CD4-positive, CD25-positive, alpha-beta regulatory T cell (primary cell): ENCODE results near the gene TOLLIP. TPM values are rescaled to one million over a fixed set of nuclear protein-coding genes. Genes with fewer than 3 reads are reported as not detected.

Experiments used
- ATAC-seq, 2 donors: fragments of 150-1000 bp; cut with Tn5 transposase; one replicate each; pipeline ENCODE4 v1.10.0; 2021; ENCODE audit warnings: low read depth in 2 of 2, moderate number of reproducible peaks in 2 of 2, moderate library complexity in 1 of 2
- DNase-seq, 3 donors: peaks; one replicate each; pipeline versions ENCODE4 v3.0.0 to v3.0.0-alpha.2; 2012 to 2022; ENCODE audit warnings: mixed read lengths in 1 of 3
- H3K27ac ChIP-seq: one replicate; pipeline ENCODE4 v1.7.0; 2013; ENCODE audit warnings: mild to moderate bottlenecking, low read length; ENCODE audit not compliant: insufficient read depth, poor library complexity, severe bottlenecking
- H3K27me3 ChIP-seq: one replicate; pipeline ENCODE4 v1.7.0; 2013; ENCODE audit warnings: low read length; ENCODE audit not compliant: control insufficient read depth, insufficient read depth
- H3K36me3 ChIP-seq: one replicate; pipeline ENCODE4 v1.7.0; 2013; ENCODE audit warnings: mild to moderate bottlenecking, low read length, moderate library complexity; ENCODE audit not compliant: control insufficient read depth, insufficient read depth
- H3K4me1 ChIP-seq: 2 replicates; pipeline ENCODE4 v1.7.0; 2013; ENCODE audit warnings: mild to moderate bottlenecking, low read length; ENCODE audit not compliant: insufficient read depth, control insufficient read depth, poor library complexity, severe bottlenecking
- H3K4me3 ChIP-seq: one replicate; pipeline ENCODE4 v1.7.0; 2013; ENCODE audit warnings: low read depth, mild to moderate bottlenecking, low read length, moderate library complexity
- H3K9me3 ChIP-seq, 2 experiments: 1 replicate in 1 of 2; 2 replicates in 1 of 2; pipeline ENCODE4 v1.7.0; 2013; ENCODE audit warnings: low read length in 2 of 2, mild to moderate bottlenecking in 1 of 2, moderate library complexity in 1 of 2; ENCODE audit not compliant: control insufficient read depth in 2 of 2
- H3K27ac Mint-ChIP-seq, 3 donors: one replicate each; pipeline ENCODE4 v1.8.0; 2020 to 2022; ENCODE audit warnings: mild to moderate bottlenecking in 3 of 3, mixed read lengths in 3 of 3, moderate library complexity in 2 of 3
- H3K27me3 Mint-ChIP-seq: one replicate; pipeline ENCODE4 v1.8.0; 2022; ENCODE audit warnings: mild to moderate bottlenecking, mixed read lengths
- H3K36me3 Mint-ChIP-seq: one replicate; pipeline ENCODE4 v1.8.0; 2020; ENCODE audit warnings: mixed read lengths
- H3K4me1 Mint-ChIP-seq, 4 donors: one replicate each; pipeline ENCODE4 v1.8.0; 2020 to 2022; ENCODE audit warnings: mixed read lengths in 4 of 4, mild to moderate bottlenecking in 1 of 4
- H3K4me3 Mint-ChIP-seq, 4 donors: one replicate each; pipeline ENCODE4 v1.8.0; 2020 to 2022; ENCODE audit warnings: mild to moderate bottlenecking in 4 of 4, mixed read lengths in 4 of 4, moderate library complexity in 3 of 4
- H3K9me3 Mint-ChIP-seq, 7 donors: one replicate each; pipeline ENCODE4 v1.8.0; 2020 to 2022; ENCODE audit warnings: mixed read lengths in 7 of 7, mild to moderate bottlenecking in 3 of 7, moderate library complexity in 2 of 7
- polyA plus RNA-seq, 4 donors: library from polyadenylated mRNA; unstranded; fragments of 300-500 nt; fragmentation: Illumina TruSeq; gene quantifications; one replicate each; pipeline ENCODE4 v1.2.3, GENCODE V29; 2021
- total RNA-seq: library from RNA; stranded (reverse); gene quantifications from one replicate; pipeline ENCODE4 v1.2.3, GENCODE V29; 2022

Gene TOLLIP
- total and polyA plus RNA-seq, 5 donors from 2014 or later = 25.3 to 60.0 (median 30.8) TPM

DNA sequence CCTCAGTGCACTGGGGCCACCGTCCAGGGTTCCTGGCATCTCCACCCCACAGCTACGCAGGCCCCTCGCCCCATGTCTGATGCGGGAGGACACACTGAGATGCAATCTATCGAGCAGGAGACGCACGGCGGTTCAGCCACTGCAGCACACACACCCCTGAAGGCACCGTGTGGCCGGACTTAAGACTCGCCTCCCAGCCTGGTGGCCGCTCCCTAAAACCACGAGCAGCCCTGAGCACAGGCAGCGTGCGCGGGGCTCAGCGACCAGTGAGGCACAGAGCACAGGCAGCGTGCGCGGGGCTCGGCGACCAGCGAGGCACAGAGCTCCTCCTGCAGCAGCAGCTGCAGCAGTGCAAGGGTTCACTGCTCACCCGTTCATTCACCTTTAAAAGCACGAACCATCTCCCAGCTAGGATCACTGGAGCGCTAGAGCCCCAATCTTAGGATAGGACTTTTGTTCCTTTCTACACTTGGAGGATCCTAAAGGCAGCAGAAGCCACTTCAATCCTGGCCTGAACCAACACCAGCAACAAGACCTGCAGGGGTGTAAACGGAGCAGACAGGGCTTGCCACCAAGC lies 31.4 kb downstream of the TOLLIP start:
- Mint-ChIP-seq H3K9me3 (no peaks in the 10 kb centered on the region), H3K36me3 (peaks cover 16% of the 10 kb centered on the region), H3K27me3 (no peaks in the 10 kb centered on the region), H3K27ac (no peak overlapping the region), H3K4me1 (peaks cover 0 to 3% (median 0%) of the 10 kb centered on the region in 4 donors), H3K4me3 (no peak overlapping the region)
- DNase-seq (no peak), ATAC-seq (no peak)
- Histone ChIP-seq H3K27me3 (no peaks in the 10 kb centered on the region), H3K36me3 (peaks cover 30% of the 10 kb centered on the region), H3K4me3 (no peak overlapping the region), H3K4me1 (no peaks in the 10 kb centered on the region), H3K9me3 (no peaks in the 10 kb centered on the region), H3K27ac (no peak overlapping the region)

DNA sequence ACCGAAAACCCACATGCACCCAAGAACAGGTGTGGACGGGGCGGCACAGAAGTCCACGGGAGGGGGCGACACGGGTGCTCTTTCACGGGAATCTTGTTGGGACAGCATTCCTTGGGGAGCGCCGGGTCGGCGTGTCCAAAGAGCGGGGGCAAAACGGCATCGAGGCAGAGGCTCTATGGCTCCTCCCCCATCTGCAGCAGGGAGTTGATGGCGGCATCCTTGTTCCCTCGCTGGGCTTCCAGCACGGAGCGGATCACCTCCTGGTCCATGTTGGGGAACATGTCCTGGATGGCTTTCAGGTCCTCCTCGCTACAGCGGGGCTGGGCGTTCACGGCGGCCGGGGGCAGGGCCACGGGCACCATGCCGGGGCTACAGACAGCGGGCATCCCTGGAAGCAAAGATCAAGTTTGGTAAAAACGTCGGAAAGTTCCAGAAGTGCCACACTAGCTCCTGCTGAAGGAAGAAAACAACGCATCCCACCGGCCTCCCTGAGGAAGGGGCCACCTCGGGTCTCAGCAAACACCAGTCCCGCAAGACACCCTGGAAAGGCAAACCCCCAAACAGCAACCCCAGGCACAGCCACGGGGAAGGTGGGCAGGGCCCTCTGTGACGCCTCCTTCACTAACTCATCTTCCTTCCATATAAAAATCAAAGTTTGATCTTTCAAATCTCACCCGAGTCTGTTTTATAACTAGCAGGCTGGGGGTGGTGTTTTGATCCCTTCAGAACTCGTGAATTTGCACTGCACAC lies 32.4 kb downstream of the TOLLIP start:
- DNase-seq = no peak
- H3K9me3 ChIP-seq = no peaks in the 10 kb centered on the region
- Mint-ChIP-seq H3K4me3 (no peak overlapping the region), H3K9me3 (no peaks in the 10 kb centered on the region), H3K4me1 (peaks cover 0 to 3% (median 0%) of the 10 kb centered on the region in 4 donors), H3K36me3 (peaks cover 16% of the 10 kb centered on the region), H3K27ac (peak overlapping the region in 1 of 3 donors; percentile 29), H3K27me3 (no peaks in the 10 kb centered on the region)
- no peaks in the 10 kb centered on the region for H3K4me1 ChIP-seq
- peaks cover 28% of the 10 kb centered on the region for H3K36me3 ChIP-seq
- ATAC-seq = no peak
- H3K27ac ChIP-seq = no peak overlapping the region
- no peaks in the 10 kb centered on the region for H3K27me3 ChIP-seq
- no peak overlapping the region for H3K4me3 ChIP-seq

DNA sequence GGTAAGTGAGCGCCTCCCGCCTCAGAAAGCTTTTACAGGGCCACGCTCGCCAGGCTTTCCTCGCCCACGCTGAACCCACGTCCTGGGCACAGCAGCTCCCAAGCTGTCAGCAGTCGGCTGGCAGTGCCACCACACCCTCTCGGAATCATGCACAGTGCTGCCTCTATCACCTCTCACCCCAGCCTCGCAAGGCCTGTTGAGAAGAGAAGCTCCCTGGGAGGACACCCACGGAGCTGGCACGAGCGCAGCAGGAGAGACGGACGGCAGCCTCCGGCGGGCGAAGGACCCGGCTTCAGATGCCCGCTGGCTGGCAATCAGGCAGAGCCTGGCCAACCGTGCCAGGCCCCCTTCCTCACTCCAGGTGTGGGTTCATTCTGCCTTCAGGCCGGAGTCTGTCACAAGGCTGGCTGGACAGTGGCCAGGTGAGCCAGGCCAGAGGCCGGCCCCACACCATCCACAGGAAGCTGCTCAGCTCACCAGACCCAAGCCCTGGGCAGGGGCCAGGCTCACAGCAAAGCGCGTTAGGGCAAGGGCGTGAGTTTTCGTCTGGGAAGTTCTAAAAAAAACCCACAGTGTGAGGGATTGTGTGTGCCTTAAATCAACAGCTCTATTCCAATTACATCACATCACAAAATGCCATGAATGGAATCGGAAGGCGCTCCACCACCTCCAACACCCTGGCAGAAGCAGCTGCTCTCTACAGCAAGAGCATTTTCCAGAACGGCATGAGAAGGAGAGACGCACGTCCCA lies 33.2 kb downstream of the TOLLIP start:
- Histone ChIP-seq H3K36me3 (peaks cover 21% of the 10 kb centered on the region), H3K4me1 (no peaks in the 10 kb centered on the region), H3K4me3 (no peak overlapping the region), H3K27me3 (no peaks in the 10 kb centered on the region), H3K27ac (no peak overlapping the region), H3K9me3 (no peaks in the 10 kb centered on the region)
- Mint-ChIP-seq H3K27me3 (no peaks in the 10 kb centered on the region), H3K27ac (peak overlapping the region in 1 of 3 donors; percentile 43), H3K9me3 (no peaks in the 10 kb centered on the region), H3K36me3 (peaks cover 16% of the 10 kb centered on the region), H3K4me1 (peaks cover 0 to 3% (median 0%) of the 10 kb centered on the region in 4 donors), H3K4me3 (no peak overlapping the region)
- DNase-seq (no peak), ATAC-seq (no peak)

DNA sequence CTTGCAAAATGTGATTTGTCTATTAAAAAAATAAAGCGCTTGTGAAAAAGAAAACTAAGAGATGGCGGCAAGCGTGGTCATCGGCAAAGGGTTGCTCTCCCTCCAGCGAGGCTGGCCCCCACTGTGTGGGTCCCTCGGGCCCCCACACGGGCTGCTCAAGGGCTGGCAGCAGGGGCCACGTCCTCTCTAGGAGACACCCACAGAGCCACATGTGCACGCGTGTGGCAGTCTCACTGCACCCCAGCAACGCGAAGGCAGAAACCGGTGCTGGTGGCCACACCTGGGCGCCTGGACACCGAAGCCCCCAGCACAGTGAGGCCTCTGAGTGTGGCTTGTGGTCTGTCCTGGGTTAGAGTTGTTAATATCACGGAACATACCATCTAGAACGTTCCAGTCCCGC lies 34.4 kb downstream of the TOLLIP start:
- DNase-seq = no peak
- Histone ChIP-seq H3K27ac (no peak overlapping the region), H3K4me3 (no peak overlapping the region), H3K4me1 (no peaks in the 10 kb centered on the region), H3K9me3 (no peaks in the 10 kb centered on the region), H3K27me3 (no peaks in the 10 kb centered on the region), H3K36me3 (peaks cover 20% of the 10 kb centered on the region)
- no peak for ATAC-seq
- Mint-ChIP-seq H3K9me3 (no peaks in the 10 kb centered on the region), H3K4me1 (peaks cover 0 to 3% (median 0%) of the 10 kb centered on the region in 4 donors), H3K27ac (peak overlapping the region in 1 of 3 donors; percentile 26), H3K36me3 (peaks cover 12% of the 10 kb centered on the region), H3K27me3 (no peaks in the 10 kb centered on the region), H3K4me3 (no peak overlapping the region)

DNA sequence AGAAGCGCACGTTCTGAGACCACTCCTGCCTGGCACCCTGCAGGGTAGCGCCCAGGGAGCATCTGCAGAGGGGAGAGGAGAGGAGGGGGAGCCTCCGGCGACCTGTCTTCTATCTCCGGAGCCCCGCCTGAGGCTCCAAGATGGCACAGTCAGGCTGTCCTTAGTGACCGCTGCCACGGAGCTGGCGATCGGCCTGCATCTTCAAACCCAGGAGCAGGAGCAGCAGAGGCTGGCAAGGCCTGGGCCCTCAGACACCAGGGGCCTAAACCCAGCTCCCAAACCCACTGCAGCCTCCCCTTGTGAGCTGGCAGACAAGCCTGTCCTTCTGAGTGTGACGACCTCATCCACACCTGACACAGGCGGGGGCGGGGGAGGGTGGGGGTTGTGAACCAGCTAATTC lies 34.9 kb downstream of the TOLLIP start:
- no peak overlapping the region for H3K27ac ChIP-seq

DNA sequence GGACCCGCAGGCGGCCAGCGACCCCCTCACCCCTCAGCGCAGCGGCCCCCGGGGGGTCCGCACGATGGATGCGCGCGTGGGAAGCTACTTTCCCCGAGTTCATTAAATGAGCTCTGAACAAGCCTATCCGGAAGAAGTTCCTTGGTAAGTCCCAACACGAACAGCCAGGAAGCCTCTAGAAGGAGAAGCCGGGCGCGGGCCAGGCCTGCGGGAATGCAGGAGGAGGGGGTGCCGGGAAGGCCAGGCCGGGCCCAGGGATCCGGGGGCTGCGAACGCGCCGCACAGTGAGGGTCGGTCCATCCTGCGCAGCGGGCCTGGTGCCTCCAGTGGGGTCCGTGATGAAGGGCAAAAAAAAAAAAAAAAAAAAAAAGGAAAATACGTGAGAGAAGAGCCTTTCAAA lies 36.9 kb downstream of the TOLLIP start:
- DNase-seq (no peak), ATAC-seq (no peak)
- Histone ChIP-seq H3K4me1 (no peaks in the 10 kb centered on the region), H3K27me3 (no peaks in the 10 kb centered on the region), H3K27ac (no peak overlapping the region), H3K36me3 (peaks cover 16% of the 10 kb centered on the region), H3K4me3 (no peak overlapping the region), H3K9me3 (no peaks in the 10 kb centered on the region)
- no peaks in the 10 kb centered on the region for H3K27me3 Mint-ChIP-seq
- H3K9me3 Mint-ChIP-seq = no peaks in the 10 kb centered on the region
- peaks cover 9% of the 10 kb centered on the region for H3K36me3 Mint-ChIP-seq
- no peak overlapping the region for H3K4me3 Mint-ChIP-seq
- peaks cover 0 to 2% (median 0%) of the 10 kb centered on the region in 4 donors for H3K4me1 Mint-ChIP-seq
- H3K27ac Mint-ChIP-seq = no peak overlapping the region

More for the DNA sequence above, 34.9 kb downstream of the TOLLIP start:
- Histone ChIP-seq H3K4me3 (no peak overlapping the region), H3K4me1 (no peaks in the 10 kb centered on the region), H3K36me3 (peaks cover 16% of the 10 kb centered on the region), H3K9me3 (no peaks in the 10 kb centered on the region), H3K27me3 (no peaks in the 10 kb centered on the region)
- DNase-seq (no peak), ATAC-seq (no peak)
- Mint-ChIP-seq H3K4me3 (no peak overlapping the region), H3K9me3 (no peaks in the 10 kb centered on the region), H3K27me3 (no peaks in the 10 kb centered on the region), H3K36me3 (peaks cover 12% of the 10 kb centered on the region), H3K27ac (no peak overlapping the region), H3K4me1 (peaks cover 0 to 3% (median 0%) of the 10 kb centered on the region in 4 donors)

DNA sequence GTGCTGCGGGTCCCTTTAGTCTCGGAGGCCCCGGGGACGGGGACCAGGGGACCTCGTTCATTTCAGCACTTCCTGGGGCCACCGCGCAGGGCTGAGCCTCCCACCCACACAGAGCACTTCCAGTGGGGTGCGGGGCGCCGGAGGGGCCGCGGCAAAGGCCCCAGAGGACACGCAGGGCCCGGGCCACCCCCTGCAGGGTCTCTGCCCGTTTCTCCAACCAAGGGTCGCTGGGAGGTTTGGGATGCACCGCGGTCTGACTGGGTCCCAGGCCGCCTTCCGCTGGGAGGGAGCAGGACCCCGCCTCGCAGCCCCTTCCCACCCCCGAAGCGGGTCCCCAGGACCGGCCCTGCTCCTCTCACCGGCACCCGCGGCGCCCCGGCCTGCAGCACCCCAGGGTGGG lies 37.5 kb downstream of the TOLLIP start:
- no peaks in the 10 kb centered on the region for H3K4me1 ChIP-seq

More for the DNA sequence above, 37.5 kb downstream of the TOLLIP start:
- Histone ChIP-seq H3K4me3 (no peak overlapping the region), H3K36me3 (peaks cover 14% of the 10 kb centered on the region), H3K27ac (no peak overlapping the region), H3K27me3 (no peaks in the 10 kb centered on the region), H3K9me3 (no peaks in the 10 kb centered on the region)
- no peak overlapping the region for H3K4me3 Mint-ChIP-seq
- ATAC-seq (no peak), DNase-seq (no peak)
- H3K36me3 Mint-ChIP-seq = peaks cover 7% of the 10 kb centered on the region
- H3K9me3 Mint-ChIP-seq = peaks cover 0 to under 1% (median 0%) of the 10 kb centered on the region in 7 donors
- no peak overlapping the region for H3K27ac Mint-ChIP-seq
- peaks cover 0 to under 1% (median 0%) of the 10 kb centered on the region in 4 donors for H3K4me1 Mint-ChIP-seq
- no peaks in the 10 kb centered on the region for H3K27me3 Mint-ChIP-seq
